Uterus (tissue), 4 donors: ENCODE data around the gene HPDL. TPM values are rescaled to one million over a fixed set of nuclear protein-coding genes. Genes with fewer than 3 reads are reported as not detected.

Experiments
- DNase-seq, 2 donors: peaks; one replicate each; pipeline ENCODE4 v3.0.0-alpha.2; 2019 to 2020
- H3K27ac ChIP-seq, 2 donors: fragments of 200-600 bp; sonication (generic); 1 replicate in 1 of 2; 2 replicates in 1 of 2; pipeline ENCODE4 v1.5.1; 2016 to 2018
- H3K27me3 ChIP-seq, 2 donors: fragments of 200-600 bp; sonication (generic); one replicate each; pipeline ENCODE4 v1.5.1; 2018 to 2019; ENCODE audit warnings: control low read depth in 1 of 2
- H3K36me3 ChIP-seq, 2 donors: fragments of 200-600 bp; sonication (generic); one replicate each; pipeline ENCODE4 v1.5.1; 2019; ENCODE audit warnings: control low read depth in 1 of 2
- H3K4me1 ChIP-seq, 2 donors: fragments of 200-600 bp; sonication (generic); one replicate each; pipeline ENCODE4 v1.5.1; 2018 to 2019; ENCODE audit warnings: control low read depth in 1 of 2
- H3K4me3 ChIP-seq, 2 donors: fragments of 200-600 bp; sonication (generic); 1 replicate in 1 of 2; 2 replicates in 1 of 2; pipeline ENCODE4 v1.5.1; 2018 to 2019; ENCODE audit warnings: mild to moderate bottlenecking in 1 of 2
- H3K9me3 ChIP-seq, 2 donors: fragments of 200-600 bp; sonication (generic); one replicate each; pipeline ENCODE4 v1.5.1; 2019; ENCODE audit warnings: control low read depth in 1 of 2
- CTCF ChIP-seq, 4 experiments: fragments of 200-600 bp in 2 of 4; fragments of 450-650 bp in 2 of 4; sonication (generic) in 2 of 4; IDR thresholded peaks; one replicate each; pipeline ENCODE4 v1.5.1; 2016 to 2019; ENCODE audit warnings: antibody characterized with exemption in 4 of 4, mild to moderate bottlenecking in 2 of 4, moderate library complexity in 1 of 4
- POLR2A ChIP-seq, 2 donors: fragments of 450-650 bp; IDR thresholded peaks; one replicate each; pipeline ENCODE4 v1.6.1; 2016; ENCODE audit warnings: antibody characterized with exemption in 2 of 2, mild to moderate bottlenecking in 1 of 2, moderate library complexity in 1 of 2
- intact Hi-C: fragments of 100-400 bp; cut with DNase I; formaldehyde crosslinking; loops from one replicate; pipeline ENCODE4 v1.15.1; 2023; ENCODE audit warnings: low total_unique reads
- total RNA-seq, 4 donors: library from RNA; depleted of rRNA in 3 of 4; stranded (reverse); fragments of >200 nt in 3 of 4; gene quantifications; one replicate each; pipeline versions ENCODE4 v1.1.0 to v1.2.4, GENCODE V29; 2014 to 2023
- donor health status: DM: yes; HTN: yes; CAD: no.

Gene HPDL
- total RNA-seq, 4 donors from 2014 or later = 0.46 to 1.4 TPM; not detected in 2

- H3K4me3 ChIP-seq = no peak overlapping the region
- H3K4me1 ChIP-seq = no peaks in the 10 kb centered on the region
- TF ChIP-seq CTCF (IDR thresholded peaks at IDR 0.05) = no peak
- no peak for DNase-seq
- H3K36me3 ChIP-seq = no peaks in the 10 kb centered on the region
- H3K9me3 ChIP-seq = no peaks in the 10 kb centered on the region
- no peak overlapping the region for H3K27ac ChIP-seq
- intact Hi-C loops = no loop called here
- H3K27me3 ChIP-seq = no peaks in the 10 kb centered on the region
These were observed 28.9 kb upstream of the HPDL start for GRCh38 chr1:45297666-45298356.

- Histone ChIP-seq H3K27ac (no peak overlapping the region), H3K36me3 (no peaks in the 10 kb centered on the region), H3K4me3 (no peak overlapping the region), H3K9me3 (no peaks in the 10 kb centered on the region), H3K4me1 (no peaks in the 10 kb centered on the region), H3K27me3 (no peaks in the 10 kb centered on the region)
- intact Hi-C loops = no loop called here
- DNase-seq = no peak
- TF ChIP-seq CTCF (IDR thresholded peaks at IDR 0.05) = no peak
- TF ChIP-seq POLR2A (IDR thresholded peaks at IDR 0.05) = no peak
These were observed 27.4 kb upstream of the HPDL start for GRCh38 chr1:45299296-45299695.

- peak; percentile 56 to 86 (median 78) for TF ChIP-seq CTCF (IDR thresholded peaks at IDR 0.05)
- TF ChIP-seq POLR2A (IDR thresholded peaks at IDR 0.05) = no peak
- H3K9me3 ChIP-seq = no peaks in the 10 kb centered on the region
- H3K27me3 ChIP-seq = no peaks in the 10 kb centered on the region
- DNase-seq = peak; percentile 33 to 58
- H3K36me3 ChIP-seq = no peaks in the 10 kb centered on the region
- no peak overlapping the region for H3K4me3 ChIP-seq
- H3K27ac ChIP-seq = no peak overlapping the region
- intact Hi-C loops = loop anchor here (5.0 kb wide), 1 partner anchor 288 kb away; the partner anchor contains the start of genes HECTD3 and UROD
- H3K4me1 ChIP-seq = peaks cover 0 to 6% of the 10 kb centered on the region in 2 donors
These were observed 26.6 kb upstream of the HPDL start for GRCh38 chr1:45299981-45300668.

GRCh38 chr1:45300669-45300997, 26.1 kb upstream of the HPDL start:
- TF ChIP-seq CTCF (IDR thresholded peaks at IDR 0.05) (no peak), POLR2A (IDR thresholded peaks at IDR 0.05) (no peak)
- H3K9me3 ChIP-seq = no peaks in the 10 kb centered on the region
- no peak overlapping the region for H3K4me3 ChIP-seq
- intact Hi-C loops = loop anchor here (5.0 kb wide), 1 partner anchor 288 kb away; the partner anchor contains the start of genes HECTD3 and UROD
- H3K27ac ChIP-seq = no peak overlapping the region
- H3K36me3 ChIP-seq = no peaks in the 10 kb centered on the region
- H3K27me3 ChIP-seq = no peaks in the 10 kb centered on the region
- no peak for DNase-seq
- peaks cover 0 to 6% of the 10 kb centered on the region in 2 donors for H3K4me1 ChIP-seq

- Histone ChIP-seq H3K27ac (peak overlapping the region; percentile 67 to 92), H3K4me3 (peak overlapping the region; percentile 59 to 65), H3K4me1 (peaks cover 0 to 6% of the 10 kb centered on the region in 2 donors), H3K36me3 (no peaks in the 10 kb centered on the region), H3K9me3 (no peaks in the 10 kb centered on the region), H3K27me3 (no peaks in the 10 kb centered on the region)
- no peak for DNase-seq
- TF ChIP-seq POLR2A (IDR thresholded peaks at IDR 0.05) (no peak), CTCF (IDR thresholded peaks at IDR 0.05) (no peak)
- intact Hi-C loops = loop anchor here (5.0 kb wide), 1 partner anchor 290 kb away; the partner anchor contains the start of genes HECTD3 and UROD
These were observed 24.1 kb upstream of the HPDL start for GRCh38 chr1:45302505-45303150.
